Neural progenitor cell (in vitro differentiated cells): ENCODE data around the gene LGR5. TPM values are rescaled to one million over a fixed set of nuclear protein-coding genes. Genes with fewer than 3 reads are reported as not detected.

ENCODE experiments used
- DNase-seq: peaks from one replicate; pipeline ENCODE4 v3.0.0-alpha.2; 2016; ENCODE audit warnings: low spot score
- H2AFZ ChIP-seq: fragments of 200-600 bp; sonication (generic); replicated peaks from 2 replicates; pipeline ENCODE4 v1.6.1; 2016; ENCODE audit warnings: antibody characterized with exemption
- H3F3A ChIP-seq: fragments of 200-600 bp; sonication (generic); 2 replicates; pipeline ENCODE4 v1.6.1; 2016; ENCODE audit warnings: antibody characterized with exemption, low read depth
- H3K27ac ChIP-seq: fragments of 200-600 bp; sonication (generic); 2 replicates; pipeline ENCODE4 v1.5.1; 2016; ENCODE audit warnings: mild to moderate bottlenecking
- H3K27me3 ChIP-seq: fragments of 200-600 bp; sonication (generic); 2 replicates; pipeline ENCODE4 v1.6.1; 2016; ENCODE audit warnings: mild to moderate bottlenecking, moderate library complexity
- H3K36me3 ChIP-seq: fragments of 200-600 bp; sonication (generic); 2 replicates; pipeline ENCODE4 v1.5.1; 2016
- H3K4me1 ChIP-seq: fragments of 200-600 bp; sonication (generic); 2 replicates; pipeline ENCODE4 v1.6.1; 2016; ENCODE audit warnings: mixed run types
- H3K4me2 ChIP-seq: fragments of 200-600 bp; sonication (generic); 2 replicates; pipeline ENCODE4 v1.6.1; 2016
- H3K4me3 ChIP-seq: fragments of 200-600 bp; sonication (generic); 2 replicates; pipeline ENCODE4 v1.5.1; 2016
- H3K79me2 ChIP-seq: fragments of 200-600 bp; sonication (generic); 2 replicates; pipeline ENCODE4 v1.6.1; 2016; ENCODE audit warnings: low read depth
- H3K9ac ChIP-seq: fragments of 200-600 bp; sonication (generic); 2 replicates; pipeline ENCODE4 v1.6.1; 2016
- H3K9me3 ChIP-seq: fragments of 200-600 bp; sonication (generic); 2 replicates; pipeline ENCODE4 v1.5.1; 2016; ENCODE audit warnings: low read depth
- H4K20me1 ChIP-seq: fragments of 200-600 bp; sonication (generic); 2 replicates; pipeline ENCODE4 v1.6.1; 2016; ENCODE audit warnings: low read depth
- H3K27ac Mint-ChIP-seq: 3 replicates; pipeline ENCODE4 v1.8.0; 2021; ENCODE audit warnings: mixed read lengths
- H3K27me3 Mint-ChIP-seq: 2 replicates; pipeline ENCODE4 v1.8.0; 2022; ENCODE audit warnings: low read depth, mild to moderate bottlenecking, inconsistent platforms, moderate library complexity, mixed read lengths; ENCODE audit not compliant: insufficient read depth
- H3K36me3 Mint-ChIP-seq: 3 replicates; pipeline ENCODE4 v1.8.0; 2021; ENCODE audit warnings: mixed read lengths
- H3K4me1 Mint-ChIP-seq: 3 replicates; pipeline ENCODE4 v1.8.0; 2021; ENCODE audit warnings: mixed read lengths
- H3K4me3 Mint-ChIP-seq: 3 replicates; pipeline ENCODE4 v1.8.0; 2021; ENCODE audit warnings: mild to moderate bottlenecking, moderate library complexity, mixed read lengths
- H3K9me3 Mint-ChIP-seq: 3 replicates; pipeline ENCODE4 v1.8.0; 2020; ENCODE audit warnings: mixed read lengths
- CTCF ChIP-seq: fragments of 200-600 bp; sonication (generic); IDR thresholded peaks from 2 replicates; pipeline ENCODE4 v1.5.1; 2017; ENCODE audit warnings: antibody characterized with exemption, mild to moderate bottlenecking
- EZH2 ChIP-seq: fragments of 200-600 bp; sonication (generic); IDR thresholded peaks from 2 replicates; pipeline ENCODE4 v1.6.1; 2017; ENCODE audit warnings: antibody characterized with exemption, mild to moderate bottlenecking, moderate library complexity
- EZH2phosphoT487 ChIP-seq: fragments of 200-600 bp; sonication (generic); IDR thresholded peaks from 2 replicates; pipeline ENCODE4 v1.6.1; 2017; ENCODE audit warnings: antibody characterized with exemption
- total RNA-seq: library from RNA; depleted of rRNA; stranded (reverse); fragments of >200 nt; gene quantifications from 2 replicates; pipeline ENCODE4 v1.2.3, GENCODE V29; 2015; ENCODE audit warnings: low replicate concordance

LGR5 gene
- total RNA-seq, 1 donor from 2014 or later, result 1.4 TPM

- H3K4me1 ChIP-seq, result peaks cover 13% of the 10 kb centered on the region
- Mint-ChIP-seq H3K36me3 (peaks cover 8% of the 10 kb centered on the region), H3K4me1 (peaks cover 25% of the 10 kb centered on the region), H3K27me3 (peaks cover 10% of the 10 kb centered on the region), H3K27ac (no peak overlapping the region), H3K9me3 (no peaks in the 10 kb centered on the region), H3K4me3 (no peak overlapping the region)
- H3K4me3 ChIP-seq, result no peak overlapping the region
- no peak for DNase-seq
- no peaks in the 10 kb centered on the region for H3K9me3 ChIP-seq
- H3K27ac ChIP-seq, result no peak overlapping the region
- H3K27me3 ChIP-seq, result peaks cover 48% of the 10 kb centered on the region
- no peak overlapping the region for H2AFZ ChIP-seq
- no peaks in the 10 kb centered on the region for H4K20me1 ChIP-seq
- H3K4me2 ChIP-seq, result no peak overlapping the region
- H3K36me3 ChIP-seq, result no peaks in the 10 kb centered on the region
- no peak overlapping the region for H3K9ac ChIP-seq
- TF ChIP-seq EZH2 (no peak), EZH2phosphoT487 (no peak), CTCF (no peak)
- no peaks in the 10 kb centered on the region for H3K79me2 ChIP-seq
- H3F3A ChIP-seq, result peaks cover 7% of the 10 kb centered on the region
These were observed 5.5 kb downstream of the LGR5 start for GRCh38 chr12:71445071-71445470.

GRCh38 chr12:71447691-71448132, 8.1 kb downstream of the LGR5 start:
- Mint-ChIP-seq H3K4me1 (peaks cover 12% of the 10 kb centered on the region), H3K27me3 (no peaks in the 10 kb centered on the region), H3K4me3 (no peak overlapping the region), H3K27ac (no peak overlapping the region), H3K9me3 (peaks cover 5% of the 10 kb centered on the region), H3K36me3 (peaks cover 21% of the 10 kb centered on the region)
- Histone ChIP-seq H3K27ac (no peak overlapping the region), H3K36me3 (no peaks in the 10 kb centered on the region), H4K20me1 (no peaks in the 10 kb centered on the region), H3K79me2 (no peaks in the 10 kb centered on the region), H3K4me3 (no peak overlapping the region), H2AFZ (peak overlapping the region; percentile 63), H3K4me1 (peaks cover 4% of the 10 kb centered on the region), H3K27me3 (peaks cover 22% of the 10 kb centered on the region), H3K9ac (no peak overlapping the region), H3K9me3 (no peaks in the 10 kb centered on the region), H3F3A (no peaks in the 10 kb centered on the region), H3K4me2 (peak overlapping the region; percentile 22)
- no peak for DNase-seq
- no peak for TF ChIP-seq EZH2phosphoT487
- no peak for TF ChIP-seq EZH2
- no peak for TF ChIP-seq CTCF

- peak overlapping the region; percentile 63 for H2AFZ ChIP-seq
- Mint-ChIP-seq H3K27me3 (no peaks in the 10 kb centered on the region), H3K9me3 (peaks cover 5% of the 10 kb centered on the region), H3K4me3 (no peak overlapping the region), H3K4me1 (peaks cover 11% of the 10 kb centered on the region), H3K27ac (no peak overlapping the region), H3K36me3 (peaks cover 21% of the 10 kb centered on the region)
- H3F3A ChIP-seq, result no peaks in the 10 kb centered on the region
- H3K4me3 ChIP-seq, result no peak overlapping the region
- H3K9ac ChIP-seq, result no peak overlapping the region
- peaks cover 4% of the 10 kb centered on the region for H3K4me1 ChIP-seq
- H3K36me3 ChIP-seq, result no peaks in the 10 kb centered on the region
- no peaks in the 10 kb centered on the region for H3K9me3 ChIP-seq
- no peak overlapping the region for H3K27ac ChIP-seq
- H4K20me1 ChIP-seq, result no peaks in the 10 kb centered on the region
- no peak overlapping the region for H3K4me2 ChIP-seq
- H3K79me2 ChIP-seq, result no peaks in the 10 kb centered on the region
- peaks cover 17% of the 10 kb centered on the region for H3K27me3 ChIP-seq
- TF ChIP-seq EZH2 (no peak), CTCF (no peak), EZH2phosphoT487 (no peak)
- DNase-seq, result no peak
These were observed 8.6 kb downstream of the LGR5 start for GRCh38 chr12:71448150-71448581.
